SK-N-SH (cell line): ENCODE data around the gene ANKMY2. TPM values are rescaled to one million over a fixed set of nuclear protein-coding genes. Genes with fewer than 3 reads are reported as not detected.

Source experiments
- CTCF ChIA-PET: fragments of 300-600, 350-600 bp; formaldehyde crosslinking; extraction: SDS; loops from one replicate; lab custom pipeline; 2021; lab: Yijun Ruan, JAX
- POLR2A ChIA-PET: fragments of 350-600 bp; sonication (Branson Sonifier 250); formaldehyde crosslinking; extraction: SDS; loops from one replicate; lab custom pipeline; 2020; ENCODE audit warnings: antibody characterized with exemption, inconsistent platforms; lab: Yijun Ruan, JAX
- DNase-seq: peaks from one replicate; pipeline ENCODE4 v3.0.0; 2012
- H2AFZ ChIP-seq: fragments of 200-600 bp; sonication (generic); 2 replicates; pipeline ENCODE4 v1.8.1; 2016; ENCODE audit warnings: antibody characterized with exemption, mild to moderate bottlenecking, low read depth
- H3F3A ChIP-seq: fragments of 200-600 bp; sonication (generic); replicated peaks from 2 replicates; pipeline ENCODE3; 2016; ENCODE audit warnings: antibody characterized with exemption, mild to moderate bottlenecking; ENCODE audit not compliant: insufficient read depth
- H3K27ac ChIP-seq, 2 experiments: fragments of 200-500 bp in 1 of 2; fragments of 200-600 bp in 1 of 2; sonication (Bioruptor generic) in 1 of 2; sonication (generic), shearing (Covaris generic) in 1 of 2; 2 replicates each; pipeline versions ENCODE4 v1.5.1 to v1.6.1; 2014 to 2016; ENCODE audit warnings: low read depth in 2 of 2, inconsistent platforms in 1 of 2, low read length in 1 of 2, mild to moderate bottlenecking in 1 of 2, mixed read lengths in 1 of 2
- H3K27me3 ChIP-seq: fragments of 200-600 bp; sonication (generic), shearing (Covaris generic); 2 replicates; pipeline ENCODE4 v1.6.1; 2016; ENCODE audit warnings: mixed run types; ENCODE audit not compliant: insufficient read depth
- H3K36me3 ChIP-seq, 2 experiments: fragments of 200-500 bp in 1 of 2; fragments of 200-600 bp in 1 of 2; sonication (Bioruptor generic) in 1 of 2; sonication (generic) in 1 of 2; replicated peaks in 1 of 2; 2 replicates each; pipeline versions ENCODE3 to v1.5.1; 2014 to 2016; ENCODE audit warnings: low read length in 1 of 2, mild to moderate bottlenecking in 1 of 2; ENCODE audit not compliant: insufficient read depth in 2 of 2, control insufficient read depth in 1 of 2
- H3K4me1 ChIP-seq, 2 experiments: fragments of 200-500 bp in 1 of 2; fragments of 200-600 bp in 1 of 2; sonication (Bioruptor generic) in 1 of 2; sonication (generic), shearing (Covaris generic) in 1 of 2; 2 replicates each; pipeline versions ENCODE4 v1.5.1 to v1.6.1; 2014 to 2016; ENCODE audit warnings: low read depth in 1 of 2, low read length in 1 of 2, mixed run types in 1 of 2; ENCODE audit not compliant: insufficient read depth in 2 of 2, control insufficient read depth in 1 of 2
- H3K4me2 ChIP-seq: fragments of 200-600 bp; sonication (generic), shearing (Covaris generic); 2 replicates; pipeline ENCODE4 v1.6.1; 2017; ENCODE audit warnings: mixed run types
- H3K4me3 ChIP-seq, 2 experiments: fragments of 200-500 bp in 1 of 2; fragments of 200-600 bp in 1 of 2; sonication (Bioruptor generic) in 1 of 2; sonication (generic), shearing (Covaris generic) in 1 of 2; 2 replicates each; pipeline versions ENCODE4 v1.5.1 to v1.8.1; 2014 to 2016; ENCODE audit warnings: low read depth in 2 of 2, inconsistent platforms in 1 of 2, low read length in 1 of 2, mild to moderate bottlenecking in 1 of 2, mixed read lengths in 1 of 2, moderate library complexity in 1 of 2
- H3K79me2 ChIP-seq: fragments of 200-600 bp; sonication (generic); 2 replicates; pipeline ENCODE4 v1.8.1; 2017; ENCODE audit warnings: mild to moderate bottlenecking; ENCODE audit not compliant: insufficient read depth
- H3K9ac ChIP-seq: fragments of 200-600 bp; sonication (generic); 2 replicates; pipeline ENCODE4 v1.6.1; 2017; ENCODE audit warnings: mixed run types
- H3K9me2 ChIP-seq: fragments of 200-600 bp; sonication (generic); 2 replicates; pipeline ENCODE4 v1.6.1; 2017; ENCODE audit warnings: mixed run types
- H3K9me3 ChIP-seq: fragments of 200-600 bp; sonication (generic); 2 replicates; pipeline ENCODE4 v1.6.1; 2017; ENCODE audit warnings: mixed run types, mild to moderate bottlenecking, moderate library complexity
- H4K20me1 ChIP-seq: fragments of 200-600 bp; sonication (generic); 2 replicates; pipeline ENCODE4 v1.6.1; 2017; ENCODE audit warnings: mild to moderate bottlenecking, mixed run types; ENCODE audit not compliant: insufficient read depth
- CHD2 ChIP-seq: fragments of 150-350 bp; IDR thresholded peaks from 2 replicates; pipeline ENCODE4 v1.6.1; 2018; ENCODE audit warnings: low read length; ENCODE audit not compliant: partially characterized antibody
- EP300 ChIP-seq, 2 experiments: IDR thresholded peaks; 2 replicates each; pipeline versions ENCODE4 v1.4.0 to v1.6.1; 2012; ENCODE audit warnings: borderline replicate concordance in 1 of 2, low read depth in 1 of 2, low read length in 1 of 2
- FOSL2 ChIP-seq: IDR thresholded peaks from 2 replicates; pipeline ENCODE4 v1.4.0; 2012; ENCODE audit warnings: low read depth, mild to moderate bottlenecking, moderate library complexity, borderline replicate concordance
- FOXJ3 ChIP-seq: sonication (generic); formaldehyde crosslinking; IDR thresholded peaks from 2 replicates; pipeline ENCODE4 v1.5.1; 2020; ENCODE audit warnings: mild to moderate bottlenecking, missing genetic modification reagents
- FOXM1 ChIP-seq: IDR thresholded peaks from 2 replicates; pipeline ENCODE4 v1.4.0; 2012; ENCODE audit warnings: low read depth, mild to moderate bottlenecking
- GATA2 ChIP-seq: sonication (generic); formaldehyde crosslinking; IDR thresholded peaks from 2 replicates; pipeline ENCODE4 v1.5.0; 2020; ENCODE audit warnings: mild to moderate bottlenecking, missing genetic modification reagents
- JUND ChIP-seq: IDR thresholded peaks from 2 replicates; pipeline ENCODE4 v1.4.0; 2012
- MEF2A ChIP-seq: IDR thresholded peaks from 2 replicates; pipeline ENCODE4 v1.4.0; 2012; ENCODE audit warnings: low read depth, borderline replicate concordance
- NFIC ChIP-seq: IDR thresholded peaks from 2 replicates; pipeline ENCODE4 v1.4.0; 2012; ENCODE audit warnings: borderline replicate concordance
- POLR2AphosphoS5 ChIP-seq: IDR thresholded peaks from 2 replicates; pipeline ENCODE4 v1.6.1; 2012; ENCODE audit warnings: low read depth, low read length
- RAD21 ChIP-seq: IDR thresholded peaks from 2 replicates; pipeline ENCODE4 v1.6.1; 2012; ENCODE audit warnings: mild to moderate bottlenecking, low read length
- RCOR1 ChIP-seq: fragments of 150-350 bp; IDR thresholded peaks from 2 replicates; pipeline ENCODE4 v1.6.1; 2017; ENCODE audit warnings: antibody characterized with exemption, low read length
- REST ChIP-seq: IDR thresholded peaks from 2 replicates; pipeline ENCODE4 v1.6.1; 2012; ENCODE audit warnings: mild to moderate bottlenecking, low read depth, low read length, moderate library complexity
- TAF1 ChIP-seq: IDR thresholded peaks from 2 replicates; pipeline ENCODE4 v1.6.1; 2012; ENCODE audit warnings: low read depth, mild to moderate bottlenecking, low read length, moderate library complexity, borderline replicate concordance
- TCF12 ChIP-seq: IDR thresholded peaks from 2 replicates; pipeline ENCODE4 v1.4.0; 2012
- TEAD4 ChIP-seq: IDR thresholded peaks from 2 replicates; pipeline ENCODE4 v1.4.0; 2012; ENCODE audit warnings: mild to moderate bottlenecking, borderline replicate concordance; ENCODE audit not compliant: insufficient read depth
- WGBS: methylation state at CpG from one replicate; pipeline ENCODE4 v1.1.6; 2017; ENCODE audit warnings: low lambda C conversion rate; 5-methylcytosine and 5-hydroxymethylcytosine counted together
- polyA plus RNA-seq, 3 experiments: library from polyadenylated mRNA; depleted of rRNA; stranded (reverse); fragments of >200 nt; gene quantifications; 2 replicates each; pipeline ENCODE4 v1.2.3, GENCODE V29; 2012
- TF ChIP-seq, protein P1 (sequence below): IDR thresholded peaks from 2 replicates; pipeline ENCODE4 v1.4.0; 2012; ENCODE audit warnings: low read depth
- TF ChIP-seq, protein P2 (sequence below): IDR thresholded peaks from 2 replicates; pipeline ENCODE4; 2012
- TF ChIP-seq, protein P3 (sequence below): fragments of 200-600 bp; sonication (generic); IDR thresholded peaks from 2 replicates; pipeline ENCODE4 v1.6.1; 2017; ENCODE audit warnings: antibody characterized with exemption, mild to moderate bottlenecking, moderate library complexity

Gene ANKMY2
- polyA plus RNA-seq, 1 of the 3 experiments (the other 2 are of a cell fraction): 15.8 TPM

DNA sequence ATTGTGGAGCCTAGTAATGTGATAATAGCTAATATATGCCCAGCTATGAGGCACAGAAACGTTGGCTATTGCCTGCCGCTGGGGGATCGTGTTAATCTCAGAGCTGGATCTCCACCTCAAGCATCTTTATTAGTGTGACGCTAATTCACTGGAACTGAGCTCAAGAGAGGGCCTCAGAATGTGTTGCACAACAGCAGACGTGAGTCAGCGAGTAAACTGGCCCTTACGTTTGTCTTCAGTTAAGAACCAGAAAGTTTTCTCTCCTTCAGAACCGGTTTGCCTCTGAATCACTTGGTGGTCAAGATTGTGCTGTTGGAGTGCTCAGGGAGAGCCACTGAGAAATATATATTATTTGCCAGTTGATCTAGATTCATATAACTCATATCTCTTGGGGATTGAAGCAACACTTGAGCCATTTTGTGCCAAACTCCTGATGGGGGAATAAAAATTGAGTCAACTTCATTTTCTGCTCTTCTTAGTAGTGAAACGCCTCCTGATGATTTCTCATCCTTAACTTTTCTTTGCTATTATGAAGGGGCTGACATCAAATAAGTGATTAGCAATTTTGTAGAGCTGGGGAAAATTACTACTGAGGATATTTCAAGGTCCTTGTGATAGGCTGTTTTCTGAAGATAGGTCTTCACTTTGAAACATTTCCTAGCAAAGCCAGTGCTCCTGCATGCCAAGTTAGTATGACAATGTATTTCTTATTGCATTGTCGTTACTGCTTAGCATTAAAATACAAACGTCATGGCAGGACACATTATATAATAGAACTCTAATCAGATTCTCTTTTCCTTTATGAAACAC is 22.7 kb upstream of the ANKMY2 start:
- ChIA-PET CTCF (interaction anchor here (0.8 to 2.0 kb wide), 7 partner anchors 8 to 133 kb away, joined by 3 to 7 read pairs (median 3); partner anchors contain the start of genes ANKMY2 and BZW2), POLR2A (no interaction called here)
- Histone ChIP-seq H3K36me3 (peaks cover 6 to 20% of the 10 kb centered on the region in 2 experiments), H2AFZ (peak overlapping the region; percentile 52), H3K79me2 (peaks cover 57% of the 10 kb centered on the region), H3K4me1 (peaks cover 7 to 31% of the 10 kb centered on the region in 2 experiments; a peak in 3 of 4 replicates), H3F3A (peaks cover 30% of the 10 kb centered on the region), H3K9me2 (no peaks in the 10 kb centered on the region), H3K9me3 (no peaks in the 10 kb centered on the region), H4K20me1 (no peaks in the 10 kb centered on the region), H3K27me3 (no peaks in the 10 kb centered on the region), H3K27ac (peak overlapping the region; percentile 64 to 84), H3K4me2 (peak overlapping the region; percentile 32), H3K9ac (peak overlapping the region; percentile 37), H3K4me3 (peak overlapping the region in 1 of 2 experiments; percentile 2; a peak in 1 of 4 replicates)
- peak; percentile 54 for DNase-seq
- 16% methylated on average over 11 of the region's 11 CpGs for WGBS
- TF ChIP-seq, protein P1, sequence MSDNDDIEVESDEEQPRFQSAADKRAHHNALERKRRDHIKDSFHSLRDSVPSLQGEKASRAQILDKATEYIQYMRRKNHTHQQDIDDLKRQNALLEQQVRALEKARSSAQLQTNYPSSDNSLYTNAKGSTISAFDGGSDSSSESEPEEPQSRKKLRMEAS: peak; percentile 62; the same call in 1 of the 2 replicates
- TF ChIP-seq TCF12 (peak; percentile 75), NFIC (peak; percentile 50; the same call in 1 of the 2 replicates), MEF2A (no peak), REST (peak; percentile 49; the same call in 1 of the 2 replicates), POLR2AphosphoS5 (peak; percentile 76; the same call in 1 of the 2 replicates), FOXM1 (no peak), RCOR1 (peak; percentile 72), FOXJ3 (CRISPR knock-in tag) (no peak), TEAD4 (peak; percentile 50; the same call in 1 of the 2 replicates), EP300 (IDR thresholded peaks at IDR 0.05; ENCODE audit: borderline replicate concordance in 1 of 2, low read depth in 1 of 2, low read length in 1 of 2) (peak in 1 of 2 experiments; percentile 70; a peak in 1 of 4 replicates), GATA2 (CRISPR knock-in tag) (peak; percentile 70), JUND (peak; percentile 87), TAF1 (0 out of 2 replicates have a peak, but pooled peaks have one; percentile 24), RAD21 (no peak), FOSL2 (peak; percentile 93), CHD2 (peak; percentile 9)
- TF ChIP-seq, protein P2, sequence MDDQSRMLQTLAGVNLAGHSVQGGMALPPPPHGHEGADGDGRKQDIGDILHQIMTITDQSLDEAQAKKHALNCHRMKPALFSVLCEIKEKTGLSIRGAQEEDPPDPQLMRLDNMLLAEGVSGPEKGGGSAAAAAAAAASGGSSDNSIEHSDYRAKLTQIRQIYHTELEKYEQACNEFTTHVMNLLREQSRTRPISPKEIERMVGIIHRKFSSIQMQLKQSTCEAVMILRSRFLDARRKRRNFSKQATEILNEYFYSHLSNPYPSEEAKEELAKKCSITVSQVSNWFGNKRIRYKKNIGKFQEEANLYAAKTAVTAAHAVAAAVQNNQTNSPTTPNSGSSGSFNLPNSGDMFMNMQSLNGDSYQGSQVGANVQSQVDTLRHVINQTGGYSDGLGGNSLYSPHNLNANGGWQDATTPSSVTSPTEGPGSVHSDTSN: peak; percentile 45
- TF ChIP-seq, protein P3, sequence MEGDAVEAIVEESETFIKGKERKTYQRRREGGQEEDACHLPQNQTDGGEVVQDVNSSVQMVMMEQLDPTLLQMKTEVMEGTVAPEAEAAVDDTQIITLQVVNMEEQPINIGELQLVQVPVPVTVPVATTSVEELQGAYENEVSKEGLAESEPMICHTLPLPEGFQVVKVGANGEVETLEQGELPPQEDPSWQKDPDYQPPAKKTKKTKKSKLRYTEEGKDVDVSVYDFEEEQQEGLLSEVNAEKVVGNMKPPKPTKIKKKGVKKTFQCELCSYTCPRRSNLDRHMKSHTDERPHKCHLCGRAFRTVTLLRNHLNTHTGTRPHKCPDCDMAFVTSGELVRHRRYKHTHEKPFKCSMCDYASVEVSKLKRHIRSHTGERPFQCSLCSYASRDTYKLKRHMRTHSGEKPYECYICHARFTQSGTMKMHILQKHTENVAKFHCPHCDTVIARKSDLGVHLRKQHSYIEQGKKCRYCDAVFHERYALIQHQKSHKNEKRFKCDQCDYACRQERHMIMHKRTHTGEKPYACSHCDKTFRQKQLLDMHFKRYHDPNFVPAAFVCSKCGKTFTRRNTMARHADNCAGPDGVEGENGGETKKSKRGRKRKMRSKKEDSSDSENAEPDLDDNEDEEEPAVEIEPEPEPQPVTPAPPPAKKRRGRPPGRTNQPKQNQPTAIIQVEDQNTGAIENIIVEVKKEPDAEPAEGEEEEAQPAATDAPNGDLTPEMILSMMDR: peak; percentile 48
- TF ChIP-seq, all 33 proteins: peak for 15
